Neuronal stem cell (in vitro differentiated cells): ENCODE results near the gene FBXL15. TPM values are rescaled to one million over a fixed set of nuclear protein-coding genes. Genes with fewer than 3 reads are reported as not detected.

Experiments used
- DNase-seq: peaks from one replicate; pipeline ENCODE4 v3.0.0-alpha.2; 2013; ENCODE audit warnings: low spot score
- H2AFZ ChIP-seq: one replicate; pipeline ENCODE4 v1.6.1; 2013; ENCODE audit warnings: mild to moderate bottlenecking, low read length, inconsistent platforms
- H2AK5ac ChIP-seq: 2 replicates; pipeline ENCODE4 v1.6.1; 2013; ENCODE audit warnings: low read depth, mild to moderate bottlenecking, inconsistent platforms, low read length, moderate library complexity, mixed read lengths
- H2BK120ac ChIP-seq: 2 replicates; pipeline ENCODE4 v1.6.1; 2013; ENCODE audit warnings: low read depth, mild to moderate bottlenecking, inconsistent platforms, low read length, moderate library complexity, mixed read lengths
- H2BK12ac ChIP-seq: one replicate; pipeline ENCODE4 v1.6.1; 2013; ENCODE audit warnings: low read length, inconsistent platforms
- H2BK15ac ChIP-seq: 2 replicates; pipeline ENCODE4 v1.6.1; 2013; ENCODE audit warnings: mild to moderate bottlenecking, low read length, inconsistent platforms, mixed read lengths
- H2BK5ac ChIP-seq: one replicate; pipeline ENCODE4 v1.6.1; 2013; ENCODE audit warnings: inconsistent platforms, mild to moderate bottlenecking, low read length, moderate library complexity
- H3K14ac ChIP-seq: one replicate; pipeline ENCODE4 v1.6.1; 2013; ENCODE audit warnings: low read length, inconsistent platforms
- H3K18ac ChIP-seq: 2 replicates; pipeline ENCODE4 v1.6.1; 2013; ENCODE audit warnings: low read length, inconsistent platforms
- H3K23ac ChIP-seq: 2 replicates; pipeline ENCODE4 v1.6.1; 2013; ENCODE audit warnings: low read depth, mild to moderate bottlenecking, mixed read lengths, low read length, inconsistent platforms; ENCODE audit not compliant: poor library complexity
- H3K27ac ChIP-seq: replicated peaks from 3 replicates; pipeline ENCODE4 v1.5.1; 2013; ENCODE audit warnings: low read length, inconsistent platforms
- H3K27me3 ChIP-seq, 3 experiments: 2 replicates each; pipeline ENCODE4 v1.6.1; 2013; ENCODE audit warnings: low read length in 3 of 3, mild to moderate bottlenecking in 2 of 3, inconsistent platforms in 1 of 3, low read depth in 1 of 3, mixed read lengths in 1 of 3, moderate library complexity in 1 of 3; ENCODE audit not compliant: control insufficient read depth in 3 of 3, insufficient read depth in 3 of 3
- H3K36me3 ChIP-seq, 2 donors: replicated peaks in 1 of 2; 2 replicates each; pipeline ENCODE4 v1.6.1; 2013; ENCODE audit warnings: low read length in 2 of 2; ENCODE audit not compliant: control insufficient read depth in 2 of 2, insufficient read depth in 2 of 2
- H3K4ac ChIP-seq: 2 replicates; pipeline ENCODE4 v1.6.1; 2013; ENCODE audit warnings: inconsistent platforms, mild to moderate bottlenecking, low read length, moderate library complexity
- H3K4me1 ChIP-seq, 2 donors: 1 replicate in 1 of 2; 2 replicates in 1 of 2; pipeline ENCODE4 v1.6.1; 2013; ENCODE audit warnings: low read length in 2 of 2, low read depth in 1 of 2; ENCODE audit not compliant: control insufficient read depth in 2 of 2, insufficient read depth in 1 of 2
- H3K4me2 ChIP-seq: one replicate; pipeline ENCODE4 v1.6.1; 2013; ENCODE audit warnings: mild to moderate bottlenecking, low read length, inconsistent platforms; ENCODE audit not compliant: insufficient read depth, poor library complexity, severe bottlenecking
- H3K4me3 ChIP-seq, 2 donors: 2 replicates each; pipeline ENCODE4 v1.5.1; 2013; ENCODE audit warnings: low read length in 2 of 2, mild to moderate bottlenecking in 2 of 2, inconsistent platforms in 1 of 2, moderate library complexity in 1 of 2
- H3K79me1 ChIP-seq: one replicate; pipeline ENCODE4 v1.6.1; 2013; ENCODE audit warnings: low read depth, mild to moderate bottlenecking, inconsistent platforms, low read length, moderate library complexity
- H3K9ac ChIP-seq: one replicate; pipeline ENCODE4 v1.6.1; 2013; ENCODE audit warnings: mild to moderate bottlenecking, low read depth, low read length, inconsistent platforms; ENCODE audit not compliant: poor library complexity
- H3K9me3 ChIP-seq, 2 donors: replicated peaks in 1 of 2; 2 replicates each; pipeline versions ENCODE3 to v1.6.1; 2013; ENCODE audit warnings: low read length in 2 of 2, mild to moderate bottlenecking in 2 of 2, inconsistent platforms in 1 of 2, low read depth in 1 of 2, mixed read lengths in 1 of 2, moderate library complexity in 1 of 2; ENCODE audit not compliant: control insufficient read depth in 2 of 2, insufficient read depth in 1 of 2
- H4K8ac ChIP-seq: one replicate; pipeline ENCODE4 v1.6.1; 2013; ENCODE audit warnings: low read depth, mild to moderate bottlenecking, inconsistent platforms, low read length, moderate library complexity
- H4K91ac ChIP-seq: one replicate; pipeline ENCODE4 v1.6.1; 2013; ENCODE audit warnings: low read length, low read depth, mild to moderate bottlenecking, inconsistent platforms; ENCODE audit not compliant: poor library complexity
- WGBS, 2 donors: extraction: QIAGEN DNeasy Blood & Tissue Kit; methylation state at CpG; one replicate each; pipeline ENCODE4 v1.1.7; 2013; ENCODE audit warnings: missing lambda C conversion rate in 2 of 2, mixed read lengths in 1 of 2; ENCODE audit not compliant: insufficient read length in 2 of 2, insufficient replicate concordance in 1 of 2; ENCODE audit errors: extremely low coverage in 2 of 2; 5-methylcytosine and 5-hydroxymethylcytosine counted together
- polyA plus RNA-seq, 2 experiments: library from polyadenylated mRNA; stranded (reverse); fragments of 200-250 nt; gene quantifications; one replicate each; pipeline ENCODE4 v1.2.3, GENCODE V29; 2013

Gene FBXL15, protein sequence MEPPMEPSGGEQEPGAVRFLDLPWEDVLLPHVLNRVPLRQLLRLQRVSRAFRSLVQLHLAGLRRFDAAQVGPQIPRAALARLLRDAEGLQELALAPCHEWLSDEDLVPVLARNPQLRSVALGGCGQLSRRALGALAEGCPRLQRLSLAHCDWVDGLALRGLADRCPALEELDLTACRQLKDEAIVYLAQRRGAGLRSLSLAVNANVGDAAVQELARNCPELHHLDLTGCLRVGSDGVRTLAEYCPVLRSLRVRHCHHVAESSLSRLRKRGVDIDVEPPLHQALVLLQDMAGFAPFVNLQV
- 4.7 TPM for polyA plus RNA-seq (2013, experiment 1 of 2)
- 4.8 TPM for polyA plus RNA-seq (2013, experiment 2 of 2)

GRCh38 chr10:102420714-102421506 lies at the start of gene FBXL15:
Gene FBXL15, plus strand, starts transcription at chr10:102420836. Its CDS starts 294 bp downstream, at chr10:102421130.
- WGBS, 2 donors: no CpG with 5 or more reads among the region's 66 CpGs
- Histone ChIP-seq H2BK15ac (peak within 1 kb of the TSS; percentile 10), H3K9ac (peak within 1 kb of the TSS; percentile 95), H3K4me2 (peak within 1 kb of the TSS; percentile 100), H4K8ac (no peak within 1 kb of the TSS), H3K27ac (peak within 1 kb of the TSS; percentile 93), H2BK120ac (no peak within 1 kb of the TSS), H2BK12ac (no peak within 1 kb of the TSS), H4K91ac (no peak within 1 kb of the TSS), H2AFZ (peak within 1 kb of the TSS; percentile 98), H3K36me3 (peaks cover 11 to 30% of the 10 kb centered on the region in 2 donors), H3K23ac (peak within 1 kb of the TSS; percentile 74), H3K4ac (no peak within 1 kb of the TSS), H3K4me3 (peak within 1 kb of the TSS; percentile 81 to 96), H2AK5ac (peak within 1 kb of the TSS; percentile 25), H3K27me3 (peaks cover 0 to 15% (median 0%) of the 10 kb centered on the region in 3 experiments), H3K18ac (peak within 1 kb of the TSS; percentile 93), H3K79me1 (no peaks in the 10 kb centered on the region), H3K14ac (peak within 1 kb of the TSS; percentile 86), H3K9me3 (no peaks in the 10 kb centered on the region), H3K4me1 (peaks cover 21 to 25% of the 10 kb centered on the region in 2 donors), H2BK5ac (peak within 1 kb of the TSS; percentile 33)
- DNase-seq: peak; percentile 99

GRCh38 chr10:102371295-102371694 lies 49.3 kb upstream of the FBXL15 start:
- Histone ChIP-seq H2BK120ac (no peak overlapping the region), H3K9ac (no peak overlapping the region), H2BK12ac (no peak overlapping the region), H3K23ac (no peak overlapping the region), H3K4me2 (no peak overlapping the region), H3K4me3 (no peak overlapping the region), H3K27ac (no peak overlapping the region), H3K79me1 (no peaks in the 10 kb centered on the region), H3K36me3 (peaks cover 47 to 93% of the 10 kb centered on the region in 2 donors), H2AK5ac (no peak overlapping the region), H2AFZ (no peak overlapping the region), H3K14ac (no peak overlapping the region), H2BK5ac (no peak overlapping the region), H4K8ac (no peak overlapping the region), H3K18ac (no peak overlapping the region), H3K27me3 (no peaks in the 10 kb centered on the region), H3K9me3 (peaks cover 0 to 8% of the 10 kb centered on the region in 2 donors), H3K4me1 (no peaks in the 10 kb centered on the region), H4K91ac (no peak overlapping the region), H3K4ac (no peak overlapping the region), H2BK15ac (no peak overlapping the region)
- no peak for DNase-seq
- no CpG with 5 or more reads among the region's 2 CpGs for WGBS, 2 donors

- Histone ChIP-seq H2AFZ (no peak overlapping the region), H3K27ac (no peak overlapping the region), H3K9ac (no peak overlapping the region), H2AK5ac (no peak overlapping the region), H3K4me2 (no peak overlapping the region), H3K18ac (no peak overlapping the region), H2BK15ac (no peak overlapping the region), H3K27me3 (no peaks in the 10 kb centered on the region), H3K14ac (no peak overlapping the region), H4K8ac (no peak overlapping the region), H3K79me1 (no peaks in the 10 kb centered on the region), H3K4me3 (peak overlapping the region in 1 of 2 donors; percentile 23), H3K9me3 (peaks cover 0 to 8% of the 10 kb centered on the region in 2 donors), H2BK5ac (no peak overlapping the region), H3K23ac (peak overlapping the region; percentile 60), H3K36me3 (peaks cover 42 to 84% of the 10 kb centered on the region in 2 donors), H3K4me1 (no peaks in the 10 kb centered on the region), H4K91ac (no peak overlapping the region), H3K4ac (no peak overlapping the region), H2BK120ac (no peak overlapping the region), H2BK12ac (no peak overlapping the region)
- no peak for DNase-seq
- no CpG with 5 or more reads among the region's 7 CpGs for WGBS, 2 donors
Observed at GRCh38 chr10:102375250-102375649, 45.4 kb upstream of the FBXL15 start.

- no peak overlapping the region for H2BK5ac ChIP-seq
- H3K36me3 ChIP-seq: peaks cover 39 to 84% of the 10 kb centered on the region in 2 donors
- H2BK15ac ChIP-seq: no peak overlapping the region
- peaks cover 0 to 3% of the 10 kb centered on the region in 2 donors for H3K9me3 ChIP-seq
- no peak overlapping the region for H2BK12ac ChIP-seq
- no peak for DNase-seq
- H3K18ac ChIP-seq: no peak overlapping the region
- no peak overlapping the region for H2BK120ac ChIP-seq
- H3K14ac ChIP-seq: no peak overlapping the region
- H4K91ac ChIP-seq: no peak overlapping the region
- H3K4me1 ChIP-seq: no peaks in the 10 kb centered on the region
- no peaks in the 10 kb centered on the region for H3K79me1 ChIP-seq
- no peak overlapping the region for H3K9ac ChIP-seq
- no peak overlapping the region for H3K4ac ChIP-seq
- no peak overlapping the region for H3K4me3 ChIP-seq
- H3K23ac ChIP-seq: no peak overlapping the region
- no peaks in the 10 kb centered on the region for H3K27me3 ChIP-seq
- no peak overlapping the region for H3K4me2 ChIP-seq
- no peak overlapping the region for H3K27ac ChIP-seq
- no peak overlapping the region for H2AK5ac ChIP-seq
- no peak overlapping the region for H4K8ac ChIP-seq
- WGBS, 2 donors: no CpG with 5 or more reads among the region's 2 CpGs
- H2AFZ ChIP-seq: no peak overlapping the region
Observed at GRCh38 chr10:102375867-102376266, 44.8 kb upstream of the FBXL15 start.
